Activated CD4-positive, alpha-beta T cell treated with anti-CD3 and anti-CD28 coated beads, Interleukin-2, amount 10 ng/mL, durations not matched to agents 7 days and 5 days (primary cell): ENCODE data around the gene TMEM134. TPM values are rescaled to one million over a fixed set of nuclear protein-coding genes. Genes with fewer than 3 reads are reported as not detected.

ENCODE experiments used
- CTCF ChIA-PET: fragments of 350-600 bp; sonication (Branson Sonifier 250); formaldehyde crosslinking; loops from one replicate; lab custom pipeline; 2021; ENCODE audit warnings: antibody characterized with exemption; lab: Charles Lee
- POLR2A ChIA-PET: fragments of 350-600 bp; sonication (Branson Sonifier 250); formaldehyde crosslinking; loops from one replicate; lab custom pipeline; 2021; ENCODE audit warnings: antibody characterized with exemption; lab: Charles Lee
- DNase-seq: peaks from one replicate; pipeline ENCODE4 v3.0.0-alpha.2; 2020
- H3K27ac Mint-ChIP-seq: one replicate; pipeline ENCODE4 v1.8.0; 2021; ENCODE audit warnings: mild to moderate bottlenecking, moderate library complexity, mixed read lengths
- H3K27me3 Mint-ChIP-seq: one replicate; pipeline ENCODE4 v1.8.0; 2021; ENCODE audit warnings: mixed read lengths
- H3K36me3 Mint-ChIP-seq: one replicate; pipeline ENCODE4 v1.8.0; 2021; ENCODE audit warnings: low read depth, mixed read lengths
- H3K4me1 Mint-ChIP-seq: one replicate; pipeline ENCODE4 v1.8.0; 2021; ENCODE audit warnings: mixed read lengths
- H3K4me3 Mint-ChIP-seq: one replicate; pipeline ENCODE4 v1.8.0; 2021; ENCODE audit warnings: mild to moderate bottlenecking, moderate library complexity, mixed read lengths
- H3K9me3 Mint-ChIP-seq: one replicate; pipeline ENCODE4 v1.8.0; 2021; ENCODE audit warnings: mixed read lengths
- total RNA-seq, 2 experiments: library from RNA; stranded (reverse); gene quantifications; one replicate each; pipeline ENCODE4 v1.2.3, GENCODE V29; 2021

The TMEM134 gene
- total RNA-seq, 2 experiments from 2014 or later: 42.2 to 47.2 TPM

GRCh38 chr11:67436459-67437081, 32.5 kb downstream of the TMEM134 start:
- H3K27ac Mint-ChIP-seq: peak overlapping the region; percentile 89
- H3K4me1 Mint-ChIP-seq: peaks cover 64% of the 10 kb centered on the region
- peak overlapping the region; percentile 98 for H3K4me3 Mint-ChIP-seq
- no peaks in the 10 kb centered on the region for H3K9me3 Mint-ChIP-seq
- POLR2A ChIA-PET: interaction anchor here (0.7 to 2.9 kb wide), 6 partner anchors 28 to 50 kb away, joined by 3 to 18 read pairs (median 3); partner anchors contain the start of genes AIP and PPP1CA
- CTCF ChIA-PET: interaction anchor here (0.9 to 4.2 kb wide), 11 partner anchors 12 to 137 kb away, joined by 3 to 29 read pairs (median 5); partner anchors contain the start of gene PPP1CA
- no peaks in the 10 kb centered on the region for H3K27me3 Mint-ChIP-seq
- peaks cover 65% of the 10 kb centered on the region for H3K36me3 Mint-ChIP-seq
- DNase-seq: peak; percentile 77

GRCh38 chr11:67435727-67436458, 33.2 kb downstream of the TMEM134 start:
- no peak for DNase-seq
- Mint-ChIP-seq H3K27me3 (no peaks in the 10 kb centered on the region), H3K9me3 (no peaks in the 10 kb centered on the region), H3K36me3 (peaks cover 67% of the 10 kb centered on the region), H3K4me1 (peaks cover 63% of the 10 kb centered on the region), H3K27ac (peak overlapping the region; percentile 89), H3K4me3 (peak overlapping the region; percentile 98)
- ChIA-PET POLR2A (interaction anchor here (0.7 to 2.9 kb wide), 4 partner anchors 28 to 47 kb away, joined by 3 to 18 read pairs (median 6); partner anchors contain the start of genes AIP and PPP1CA), CTCF (interaction anchor here (1.2 to 4.2 kb wide), 4 partner anchors 11 to 136 kb away, joined by 4 to 29 read pairs (median 14); partner anchors contain the start of gene PPP1CA)

- Mint-ChIP-seq H3K27ac (peak overlapping the region; percentile 77), H3K36me3 (peaks cover 68% of the 10 kb centered on the region), H3K4me3 (peak overlapping the region; percentile 98), H3K27me3 (no peaks in the 10 kb centered on the region), H3K4me1 (peaks cover 61% of the 10 kb centered on the region), H3K9me3 (no peaks in the 10 kb centered on the region)
- ChIA-PET POLR2A (no interaction called here), CTCF (interaction anchor here (0.7 to 2.1 kb wide), 4 partner anchors 22 to 37 kb away, joined by 3 to 5 read pairs (median 3); partner anchors contain the start of gene TBC1D10C)
- DNase-seq: no peak
These were observed 33.9 kb downstream of the TMEM134 start for GRCh38 chr11:67435031-67435726.

GRCh38 chr11:67434395-67434881, 34.6 kb downstream of the TMEM134 start:
- peak overlapping the region; percentile 38 for H3K4me3 Mint-ChIP-seq
- H3K9me3 Mint-ChIP-seq: no peaks in the 10 kb centered on the region
- peaks cover 58% of the 10 kb centered on the region for H3K4me1 Mint-ChIP-seq
- peak overlapping the region; percentile 64 for H3K27ac Mint-ChIP-seq
- POLR2A ChIA-PET: no interaction called here
- H3K36me3 Mint-ChIP-seq: peaks cover 63% of the 10 kb centered on the region
- CTCF ChIA-PET: interaction anchor here (0.7 to 2.1 kb wide), 4 partner anchors 21 to 37 kb away, joined by 3 to 5 read pairs (median 3); partner anchors contain the start of gene TBC1D10C
- no peak for DNase-seq
- H3K27me3 Mint-ChIP-seq: no peaks in the 10 kb centered on the region

- peaks cover 56% of the 10 kb centered on the region for H3K4me1 Mint-ChIP-seq
- no peaks in the 10 kb centered on the region for H3K9me3 Mint-ChIP-seq
- no peak for DNase-seq
- peak overlapping the region; percentile 38 for H3K4me3 Mint-ChIP-seq
- H3K27me3 Mint-ChIP-seq: no peaks in the 10 kb centered on the region
- peaks cover 57% of the 10 kb centered on the region for H3K36me3 Mint-ChIP-seq
- ChIA-PET CTCF (interaction anchor here (1.0 to 2.1 kb wide), 3 partner anchors 20 to 32 kb away, joined by 3 to 7 read pairs (median 5); partner anchors contain the start of genes PPP1CA and TBC1D10C), POLR2A (interaction anchor here (0.6 to 1.0 kb wide), 2 partner anchors 30 to 1914 kb away, joined by 3 to 9 read pairs; partner anchors contain the start of gene TBC1D10C)
- H3K27ac Mint-ChIP-seq: peak overlapping the region; percentile 68
These were observed 35.3 kb downstream of the TMEM134 start for GRCh38 chr11:67433536-67434394.

GRCh38 chr11:67432655-67433349, 36.2 kb downstream of the TMEM134 start:
- Mint-ChIP-seq H3K4me3 (peak overlapping the region; percentile 31), H3K9me3 (no peaks in the 10 kb centered on the region), H3K4me1 (peaks cover 57% of the 10 kb centered on the region), H3K27ac (peak overlapping the region; percentile 50), H3K27me3 (no peaks in the 10 kb centered on the region), H3K36me3 (peaks cover 50% of the 10 kb centered on the region)
- ChIA-PET POLR2A (interaction anchor here (0.6 to 1.0 kb wide), 3 partner anchors 29 to 1913 kb away, joined by 3 to 9 read pairs (median 3); partner anchors contain the start of genes ACY3 and TBC1D10C), CTCF (interaction anchor here (1.0 to 2.1 kb wide), 3 partner anchors 19 to 46 kb away, joined by 3 to 7 read pairs (median 5); partner anchors contain the start of gene PPP1CA)
- DNase-seq: no peak

GRCh38 chr11:67431346-67432249, 37.5 kb downstream of the TMEM134 start:
- CTCF ChIA-PET: interaction anchor here (0.6 to 2.1 kb wide), 3 partner anchors 30 to 50 kb away, joined by 3 to 7 read pairs (median 3); partner anchors contain the start of gene PPP1CA
- peaks cover 43% of the 10 kb centered on the region for H3K36me3 Mint-ChIP-seq

GRCh38 chr11:67429722-67430121, 39.3 kb downstream of the TMEM134 start:
- peaks cover 66% of the 10 kb centered on the region for H3K4me1 Mint-ChIP-seq
- POLR2A ChIA-PET: no interaction called here

More at GRCh38 chr11:67431346-67432249, 37.5 kb downstream of the TMEM134 start:
- Mint-ChIP-seq H3K27me3 (no peaks in the 10 kb centered on the region), H3K4me1 (peaks cover 65% of the 10 kb centered on the region), H3K9me3 (no peaks in the 10 kb centered on the region), H3K27ac (peak overlapping the region; percentile 50), H3K4me3 (peak overlapping the region; percentile 31)
- POLR2A ChIA-PET: interaction anchor here (0.6 kb wide), 1 partner anchor 219 kb away, joined by 3 read pairs; the partner anchor contains the start of gene ACY3
- no peak for DNase-seq

GRCh38 chr11:67429038-67429668, 39.9 kb downstream of the TMEM134 start:
- ChIA-PET POLR2A (interaction anchor here (0.6 kb wide), 1 partner anchor 55 kb away, joined by 4 read pairs; no protein-coding TSS in a partner anchor), CTCF (interaction anchor here (0.8 to 2.6 kb wide), 4 partner anchors 9 to 78 kb away, joined by 3 to 14 read pairs (median 4); partner anchors contain the start of gene PTPRCAP)
- Mint-ChIP-seq H3K9me3 (no peaks in the 10 kb centered on the region), H3K36me3 (peaks cover 28% of the 10 kb centered on the region), H3K27me3 (no peaks in the 10 kb centered on the region), H3K27ac (peak overlapping the region; percentile 94), H3K4me1 (peaks cover 68% of the 10 kb centered on the region), H3K4me3 (peak overlapping the region; percentile 95)
- DNase-seq: no peak

More at GRCh38 chr11:67429722-67430121, 39.3 kb downstream of the TMEM134 start:
- no peak for DNase-seq
- Mint-ChIP-seq H3K4me3 (peak overlapping the region; percentile 95), H3K9me3 (no peaks in the 10 kb centered on the region), H3K27ac (peak overlapping the region; percentile 94), H3K27me3 (no peaks in the 10 kb centered on the region), H3K36me3 (peaks cover 31% of the 10 kb centered on the region)
- CTCF ChIA-PET: interaction anchor here (0.7 to 1.2 kb wide), 3 partner anchors 27 to 79 kb away, joined by 3 to 5 read pairs (median 3); no protein-coding TSS in a partner anchor
